Hepatocyte (in vitro differentiated cells): ENCODE data around the gene THOC1. TPM values are rescaled to one million over a fixed set of nuclear protein-coding genes. Genes with fewer than 3 reads are reported as not detected.

ENCODE experiments used
- DNase-seq: peaks from one replicate; pipeline ENCODE4 v3.0.0-alpha.2; 2016; ENCODE audit warnings: low spot score
- H2AFZ ChIP-seq: fragments of 200-600 bp; sonication (generic); 2 replicates; pipeline ENCODE4 v1.6.0; 2016; ENCODE audit warnings: antibody characterized with exemption, mild to moderate bottlenecking
- H3K27ac ChIP-seq: fragments of 200-600 bp; sonication (generic); 2 replicates; pipeline ENCODE4 v1.5.1; 2016; ENCODE audit warnings: mild to moderate bottlenecking
- H3K27me3 ChIP-seq: fragments of 200-600 bp; sonication (generic); 2 replicates; pipeline ENCODE4 v1.6.1; 2016
- H3K36me3 ChIP-seq: fragments of 200-600 bp; sonication (generic); replicated peaks from 2 replicates; pipeline ENCODE4 v1.5.1; 2016; ENCODE audit warnings: low read depth; ENCODE audit not compliant: insufficient read depth
- H3K4me1 ChIP-seq: fragments of 200-600 bp; sonication (generic); 2 replicates; pipeline ENCODE4 v1.5.1; 2016; ENCODE audit warnings: mild to moderate bottlenecking, moderate library complexity; ENCODE audit not compliant: insufficient read depth
- H3K4me2 ChIP-seq: fragments of 200-600 bp; sonication (generic); 2 replicates; pipeline ENCODE4 v1.6.0; 2016
- H3K4me3 ChIP-seq: fragments of 200-600 bp; sonication (generic); 2 replicates; pipeline ENCODE4 v1.5.1; 2016; ENCODE audit warnings: mild to moderate bottlenecking
- H3K79me2 ChIP-seq: fragments of 200-600 bp; sonication (generic); 2 replicates; pipeline ENCODE4 v1.6.0; 2017; ENCODE audit warnings: mild to moderate bottlenecking
- H3K9me2 ChIP-seq: fragments of 200-600 bp; sonication (generic); replicated peaks from 2 replicates; pipeline ENCODE4 v1.6.0; 2017; ENCODE audit warnings: mild to moderate bottlenecking; ENCODE audit not compliant: insufficient read depth
- H3K9me3 ChIP-seq: fragments of 200-600 bp; sonication (generic); 2 replicates; pipeline ENCODE4 v1.5.1; 2016; ENCODE audit warnings: low read depth, mild to moderate bottlenecking
- H4K20me1 ChIP-seq: fragments of 200-600 bp; sonication (generic); 2 replicates; pipeline ENCODE4 v1.6.0; 2016; ENCODE audit warnings: mild to moderate bottlenecking; ENCODE audit not compliant: insufficient read depth, poor library complexity, severe bottlenecking
- CTCF ChIP-seq: fragments of 200-600 bp; sonication (generic); IDR thresholded peaks from 2 replicates; pipeline ENCODE4 v1.5.1; 2016; ENCODE audit warnings: antibody characterized with exemption, mild to moderate bottlenecking; ENCODE audit not compliant: poor library complexity
- EZH2 ChIP-seq: fragments of 200-600 bp; sonication (generic); IDR thresholded peaks from 2 replicates; pipeline ENCODE4 v1.6.1; 2016; ENCODE audit warnings: antibody characterized with exemption, mild to moderate bottlenecking, borderline replicate concordance
- EZH2phosphoT487 ChIP-seq: fragments of 200-600 bp; sonication (generic); IDR thresholded peaks from one replicate; pipeline ENCODE4 v1.6.1; 2018; ENCODE audit warnings: antibody characterized with exemption, mild to moderate bottlenecking, low read depth, moderate library complexity; ENCODE audit not compliant: unreplicated experiment, severe bottlenecking
- WGBS: methylation state at CpG from one replicate; pipeline ENCODE4 v1.1.6; 2016; ENCODE audit warnings: low lambda C conversion rate; ENCODE audit errors: missing lambda C conversion rate; 5-methylcytosine and 5-hydroxymethylcytosine counted together
- polyA plus RNA-seq: library from polyadenylated mRNA; unstranded; fragments of >200 nt; fragmentation: Nextera tagmentation; extraction: Ambion mirVana; gene quantifications from 2 replicates; pipeline ENCODE4 v1.2.1, GENCODE V29; 2016
- total RNA-seq: library from RNA; depleted of rRNA; stranded (reverse); fragments of >200 nt; gene quantifications from 2 replicates; pipeline ENCODE4 v1.2.3, GENCODE V29; 2014

The THOC1 gene
- total and polyA plus RNA-seq, 2 experiments from 2014 or later = 28.9 to 50.3 TPM

- H4K20me1 ChIP-seq = no peaks in the 10 kb centered on the region
- no peaks in the 10 kb centered on the region for H3K79me2 ChIP-seq
- 93% methylated on average over 6 of the region's 6 CpGs for WGBS
- no peaks in the 10 kb centered on the region for H3K9me3 ChIP-seq
- H3K27ac ChIP-seq = no peak overlapping the region
- H3K4me3 ChIP-seq = no peak overlapping the region
- DNase-seq = no peak
- no peaks in the 10 kb centered on the region for H3K27me3 ChIP-seq
- no peak overlapping the region for H2AFZ ChIP-seq
- H3K4me1 ChIP-seq = no peaks in the 10 kb centered on the region
- no peaks in the 10 kb centered on the region for H3K9me2 ChIP-seq
- TF ChIP-seq CTCF = no peak
- no peak for TF ChIP-seq EZH2
- no peak overlapping the region for H3K4me2 ChIP-seq
- no peaks in the 10 kb centered on the region for H3K36me3 ChIP-seq
These were observed 40.5 kb downstream of the THOC1 start for GRCh38 chr18:227374-227773.

GRCh38 chr18:225745-226144 lies 42.1 kb downstream of the THOC1 start:
- Histone ChIP-seq H3K4me1 (no peaks in the 10 kb centered on the region), H3K4me2 (no peak overlapping the region), H2AFZ (no peak overlapping the region), H3K79me2 (no peaks in the 10 kb centered on the region), H3K27me3 (no peaks in the 10 kb centered on the region), H3K27ac (no peak overlapping the region), H3K9me3 (no peaks in the 10 kb centered on the region), H4K20me1 (no peaks in the 10 kb centered on the region), H3K4me3 (no peak overlapping the region), H3K36me3 (no peaks in the 10 kb centered on the region), H3K9me2 (no peaks in the 10 kb centered on the region)
- no peak for DNase-seq
- no peak for TF ChIP-seq CTCF
- no peak for TF ChIP-seq EZH2phosphoT487
- no peak for TF ChIP-seq EZH2
- WGBS = 95% methylated on average over 4 of the region's 4 CpGs

GRCh38 chr18:220708-221107 lies 47.1 kb downstream of the THOC1 start:
- Histone ChIP-seq H3K9me2 (no peaks in the 10 kb centered on the region), H2AFZ (no peak overlapping the region), H3K4me3 (no peak overlapping the region), H3K27ac (no peak overlapping the region), H3K4me2 (no peak overlapping the region), H3K4me1 (no peaks in the 10 kb centered on the region), H3K9me3 (no peaks in the 10 kb centered on the region), H3K79me2 (no peaks in the 10 kb centered on the region), H3K27me3 (no peaks in the 10 kb centered on the region), H4K20me1 (no peaks in the 10 kb centered on the region), H3K36me3 (no peaks in the 10 kb centered on the region)
- DNase-seq = no peak
- TF ChIP-seq EZH2phosphoT487 (no peak), EZH2 (no peak), CTCF (no peak)
